ENCODE data around the gene HECTD4. TPM values are rescaled to one million over a fixed set of nuclear protein-coding genes. Genes with fewer than 3 reads are reported as not detected.

The HECTD4 gene
- polyA plus RNA-seq, 1 donor from 2014 or later: 15.8 TPM

DNA sequence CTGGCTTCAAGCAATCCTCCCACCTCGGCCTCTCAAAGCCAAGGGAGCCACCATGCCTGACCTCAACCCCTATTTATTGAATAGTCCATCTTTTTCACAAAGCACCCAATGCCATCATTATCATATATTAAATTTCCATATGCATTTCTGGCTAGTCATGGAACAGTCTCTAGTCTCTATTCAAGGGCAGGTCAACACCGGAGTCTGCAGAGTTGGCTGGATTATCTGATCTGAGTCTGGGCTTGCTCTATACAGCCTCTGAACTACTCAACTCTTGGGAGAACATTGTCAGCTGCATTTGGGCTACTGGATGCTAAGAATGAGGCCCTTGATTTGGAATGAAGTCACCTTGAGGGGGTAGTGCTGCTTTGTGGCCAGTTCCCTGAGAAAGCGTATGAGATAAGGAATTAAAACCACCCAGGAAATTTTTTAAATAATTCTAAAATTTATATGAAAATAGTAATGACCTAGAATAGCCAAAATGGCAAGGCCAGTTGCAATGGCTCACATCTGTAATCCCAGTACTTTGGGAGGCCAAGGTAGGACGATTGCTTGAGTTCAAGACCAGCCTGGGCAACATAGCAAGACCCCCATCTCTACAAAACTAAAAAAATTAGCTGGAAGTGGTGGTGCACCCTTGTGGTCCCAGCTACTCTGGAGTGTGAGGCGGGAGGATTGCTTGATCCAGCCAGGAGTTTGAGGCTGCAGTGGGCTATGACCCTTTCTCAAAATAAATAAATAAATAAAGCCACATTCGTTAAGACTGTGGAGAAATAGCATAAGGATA lies 266.8 kb downstream of the HECTD4 start:
- no peak overlapping the region for H3K4me3 ChIP-seq (ENCODE audit: low read length)
- no peaks in the 10 kb centered on the region for H3F3A ChIP-seq (ENCODE audit: insufficient read depth, low read length, poor library complexity, severe bottlenecking)
- no peak overlapping the region for H3K4me2 ChIP-seq (ENCODE audit: low read length)
- H3K36me3 ChIP-seq (ENCODE audit: insufficient read depth, low read length): no peaks in the 10 kb centered on the region
- H3K27ac ChIP-seq (ENCODE audit: low read length): peak overlapping the region; percentile 93
- H3K79me2 ChIP-seq (replicated peaks; ENCODE audit: insufficient read depth, low read length): no peaks in the 10 kb centered on the region
- no peaks in the 10 kb centered on the region for H3K27me3 ChIP-seq (ENCODE audit: insufficient read depth, low read depth, low read length)
- H4K20me1 ChIP-seq (ENCODE audit: insufficient read depth): no peaks in the 10 kb centered on the region
- H3K9ac ChIP-seq (ENCODE audit: low read length): peak overlapping the region; percentile 60
- no peak for TF ChIP-seq SMC3 (conservative IDR thresholded peaks at IDR 0.05; ENCODE audit: poor library complexity)
- TF ChIP-seq, protein P1, sequence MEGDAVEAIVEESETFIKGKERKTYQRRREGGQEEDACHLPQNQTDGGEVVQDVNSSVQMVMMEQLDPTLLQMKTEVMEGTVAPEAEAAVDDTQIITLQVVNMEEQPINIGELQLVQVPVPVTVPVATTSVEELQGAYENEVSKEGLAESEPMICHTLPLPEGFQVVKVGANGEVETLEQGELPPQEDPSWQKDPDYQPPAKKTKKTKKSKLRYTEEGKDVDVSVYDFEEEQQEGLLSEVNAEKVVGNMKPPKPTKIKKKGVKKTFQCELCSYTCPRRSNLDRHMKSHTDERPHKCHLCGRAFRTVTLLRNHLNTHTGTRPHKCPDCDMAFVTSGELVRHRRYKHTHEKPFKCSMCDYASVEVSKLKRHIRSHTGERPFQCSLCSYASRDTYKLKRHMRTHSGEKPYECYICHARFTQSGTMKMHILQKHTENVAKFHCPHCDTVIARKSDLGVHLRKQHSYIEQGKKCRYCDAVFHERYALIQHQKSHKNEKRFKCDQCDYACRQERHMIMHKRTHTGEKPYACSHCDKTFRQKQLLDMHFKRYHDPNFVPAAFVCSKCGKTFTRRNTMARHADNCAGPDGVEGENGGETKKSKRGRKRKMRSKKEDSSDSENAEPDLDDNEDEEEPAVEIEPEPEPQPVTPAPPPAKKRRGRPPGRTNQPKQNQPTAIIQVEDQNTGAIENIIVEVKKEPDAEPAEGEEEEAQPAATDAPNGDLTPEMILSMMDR (IDR thresholded peaks at IDR 0.05; ENCODE audit: poor library complexity, severe bottlenecking): no peak
- H2AFZ ChIP-seq (ENCODE audit: low read depth, low read length): peak overlapping the region; percentile 3
- no peaks in the 10 kb centered on the region for H3K9me3 ChIP-seq (ENCODE audit: low read length)
- H3K9me2 ChIP-seq (ENCODE audit: insufficient read depth, low read length): no peaks in the 10 kb centered on the region

DNA sequence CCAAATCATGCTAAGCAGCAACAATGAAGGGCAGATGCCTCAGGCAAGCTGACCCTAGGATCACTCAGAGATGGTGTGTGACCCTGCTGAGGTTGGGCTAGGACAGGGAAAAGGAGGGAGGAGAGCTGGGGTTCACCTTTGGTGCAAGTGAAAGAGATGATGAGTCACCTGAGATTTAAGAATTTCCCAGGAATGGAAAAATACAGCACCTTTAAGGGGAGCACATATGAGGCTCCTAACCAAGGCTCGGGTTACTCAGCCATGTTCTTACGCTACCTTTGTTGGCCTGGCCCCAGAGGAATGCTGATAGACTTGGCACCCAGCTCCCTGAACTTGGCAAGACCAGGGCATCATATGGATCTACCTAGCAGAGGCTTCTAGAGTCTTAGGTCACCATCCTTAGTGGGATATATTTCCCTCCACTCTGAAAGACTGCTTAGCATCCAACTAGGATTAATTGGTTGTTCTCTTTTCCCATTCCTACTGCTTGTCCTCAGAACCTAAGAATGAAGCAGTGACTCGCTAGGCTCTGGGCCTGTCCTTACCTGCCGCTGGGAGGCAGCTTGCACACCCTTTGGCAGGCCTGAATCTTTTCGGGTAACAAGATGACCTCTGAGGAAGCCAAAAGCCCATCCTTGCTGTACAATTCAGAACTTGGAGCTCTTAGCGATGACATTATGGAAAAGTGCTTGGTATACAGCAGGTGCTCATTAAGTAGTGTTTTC lies 269.7 kb downstream of the HECTD4 start:
- no peaks in the 10 kb centered on the region for H3K36me3 ChIP-seq (ENCODE audit: insufficient read depth, low read length)
- H3K9me2 ChIP-seq (ENCODE audit: insufficient read depth, low read length): no peaks in the 10 kb centered on the region
- H3F3A ChIP-seq (ENCODE audit: insufficient read depth, low read length, poor library complexity, severe bottlenecking): no peaks in the 10 kb centered on the region
- H3K27me3 ChIP-seq (ENCODE audit: insufficient read depth, low read depth, low read length): no peaks in the 10 kb centered on the region
- H3K4me2 ChIP-seq (ENCODE audit: low read length): no peak overlapping the region
- H3K79me2 ChIP-seq (replicated peaks; ENCODE audit: insufficient read depth, low read length): peaks cover 12% of the 10 kb centered on the region
- H3K27ac ChIP-seq (ENCODE audit: low read length): no peak overlapping the region
- TF ChIP-seq TAF1 (IDR thresholded peaks at IDR 0.05; ENCODE audit: low read depth) (no peak), POLR2AphosphoS5 (IDR thresholded peaks at IDR 0.05) (no peak)
- TF ChIP-seq, protein P1 (IDR thresholded peaks at IDR 0.05; ENCODE audit: poor library complexity, severe bottlenecking): no peak
- H2AFZ ChIP-seq (ENCODE audit: low read depth, low read length): no peak overlapping the region
- H3K4me3 ChIP-seq (ENCODE audit: low read length): no peak overlapping the region
- H3K9ac ChIP-seq (ENCODE audit: low read length): no peak overlapping the region
- no peaks in the 10 kb centered on the region for H4K20me1 ChIP-seq (ENCODE audit: insufficient read depth)
- H3K9me3 ChIP-seq (ENCODE audit: low read length): no peaks in the 10 kb centered on the region

DNA sequence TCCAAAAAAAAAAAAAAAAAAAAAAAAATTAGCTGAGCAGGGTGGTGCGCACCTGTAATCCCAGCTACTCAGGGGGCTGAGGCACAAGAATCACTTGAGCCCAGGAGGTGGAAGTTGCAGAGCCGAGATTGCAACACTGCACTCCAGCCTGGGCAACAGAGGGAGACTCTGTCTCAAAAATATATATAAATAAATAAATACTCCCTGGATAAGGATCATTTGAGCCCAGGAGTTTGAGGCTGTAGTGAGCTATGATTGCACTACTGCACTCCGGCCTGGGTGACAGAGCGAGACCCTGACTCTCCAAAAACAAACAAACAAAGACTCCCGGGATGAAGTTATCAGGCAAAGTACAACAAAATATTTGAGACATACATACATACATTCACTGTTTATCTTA lies 270.3 kb downstream of the HECTD4 start:
- Histone ChIP-seq H3K9me3 (ENCODE audit: low read length) (no peaks in the 10 kb centered on the region), H3K27ac (ENCODE audit: low read length) (no peak overlapping the region), H2AFZ (ENCODE audit: low read depth, low read length) (no peak overlapping the region), H3K9ac (ENCODE audit: low read length) (no peak overlapping the region), H3F3A (ENCODE audit: insufficient read depth, low read length, poor library complexity, severe bottlenecking) (no peaks in the 10 kb centered on the region), H3K4me2 (ENCODE audit: low read length) (no peak overlapping the region), H3K9me2 (ENCODE audit: insufficient read depth, low read length) (no peaks in the 10 kb centered on the region), H4K20me1 (ENCODE audit: insufficient read depth) (no peaks in the 10 kb centered on the region), H3K79me2 (replicated peaks; ENCODE audit: insufficient read depth, low read length) (peaks cover 18% of the 10 kb centered on the region), H3K27me3 (ENCODE audit: insufficient read depth, low read depth, low read length) (no peaks in the 10 kb centered on the region), H3K4me3 (ENCODE audit: low read length) (no peak overlapping the region), H3K36me3 (ENCODE audit: insufficient read depth, low read length) (no peaks in the 10 kb centered on the region)
- TF ChIP-seq, protein P2, sequence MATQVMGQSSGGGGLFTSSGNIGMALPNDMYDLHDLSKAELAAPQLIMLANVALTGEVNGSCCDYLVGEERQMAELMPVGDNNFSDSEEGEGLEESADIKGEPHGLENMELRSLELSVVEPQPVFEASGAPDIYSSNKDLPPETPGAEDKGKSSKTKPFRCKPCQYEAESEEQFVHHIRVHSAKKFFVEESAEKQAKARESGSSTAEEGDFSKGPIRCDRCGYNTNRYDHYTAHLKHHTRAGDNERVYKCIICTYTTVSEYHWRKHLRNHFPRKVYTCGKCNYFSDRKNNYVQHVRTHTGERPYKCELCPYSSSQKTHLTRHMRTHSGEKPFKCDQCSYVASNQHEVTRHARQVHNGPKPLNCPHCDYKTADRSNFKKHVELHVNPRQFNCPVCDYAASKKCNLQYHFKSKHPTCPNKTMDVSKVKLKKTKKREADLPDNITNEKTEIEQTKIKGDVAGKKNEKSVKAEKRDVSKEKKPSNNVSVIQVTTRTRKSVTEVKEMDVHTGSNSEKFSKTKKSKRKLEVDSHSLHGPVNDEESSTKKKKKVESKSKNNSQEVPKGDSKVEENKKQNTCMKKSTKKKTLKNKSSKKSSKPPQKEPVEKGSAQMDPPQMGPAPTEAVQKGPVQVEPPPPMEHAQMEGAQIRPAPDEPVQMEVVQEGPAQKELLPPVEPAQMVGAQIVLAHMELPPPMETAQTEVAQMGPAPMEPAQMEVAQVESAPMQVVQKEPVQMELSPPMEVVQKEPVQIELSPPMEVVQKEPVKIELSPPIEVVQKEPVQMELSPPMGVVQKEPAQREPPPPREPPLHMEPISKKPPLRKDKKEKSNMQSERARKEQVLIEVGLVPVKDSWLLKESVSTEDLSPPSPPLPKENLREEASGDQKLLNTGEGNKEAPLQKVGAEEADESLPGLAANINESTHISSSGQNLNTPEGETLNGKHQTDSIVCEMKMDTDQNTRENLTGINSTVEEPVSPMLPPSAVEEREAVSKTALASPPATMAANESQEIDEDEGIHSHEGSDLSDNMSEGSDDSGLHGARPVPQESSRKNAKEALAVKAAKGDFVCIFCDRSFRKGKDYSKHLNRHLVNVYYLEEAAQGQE (IDR thresholded peaks at IDR 0.05; ENCODE audit: borderline replicate concordance): no peak
- TF ChIP-seq MXI1 (conservative IDR thresholded peaks at IDR 0.05; ENCODE audit: poor library complexity, severe bottlenecking) (no peak), POLR2AphosphoS5 (IDR thresholded peaks at IDR 0.05) (no peak), EP300 (conservative IDR thresholded peaks at IDR 0.05; ENCODE audit: poor library complexity, severe bottlenecking) (no peak), EZH2 (IDR thresholded peaks at IDR 0.05; ENCODE audit: borderline replicate concordance, insufficient read depth, low read length, poor library complexity, severe bottlenecking) (no peak), SMC3 (conservative IDR thresholded peaks at IDR 0.05; ENCODE audit: poor library complexity) (no peak), RAD21 (conservative IDR thresholded peaks at IDR 0.05) (no peak)

Data from neural cell (in vitro differentiated cells).